Measurements from ENCODE around the gene KIFC3.
"Not testable (repeated sequence)": the region's sequence is repeated elsewhere in the genome, so short reads cannot be mapped to it uniquely, and the experiment has no call there.

KIFC3 gene

GRCh38 chr16:57747091-57747490 is 55.2 kb downstream of the KIFC3 start:
- H3K4me3 ChIP-seq (ENCODE audit: control insufficient read depth, low read depth, low read length) = no peak overlapping the region
- no peak for TF ChIP-seq CTCF (conservative IDR thresholded peaks at IDR 0.05; ENCODE audit: control insufficient read depth, insufficient read depth, low read depth, low read length)
- no peak for DNase-seq (ENCODE audit: low read depth)

DNA sequence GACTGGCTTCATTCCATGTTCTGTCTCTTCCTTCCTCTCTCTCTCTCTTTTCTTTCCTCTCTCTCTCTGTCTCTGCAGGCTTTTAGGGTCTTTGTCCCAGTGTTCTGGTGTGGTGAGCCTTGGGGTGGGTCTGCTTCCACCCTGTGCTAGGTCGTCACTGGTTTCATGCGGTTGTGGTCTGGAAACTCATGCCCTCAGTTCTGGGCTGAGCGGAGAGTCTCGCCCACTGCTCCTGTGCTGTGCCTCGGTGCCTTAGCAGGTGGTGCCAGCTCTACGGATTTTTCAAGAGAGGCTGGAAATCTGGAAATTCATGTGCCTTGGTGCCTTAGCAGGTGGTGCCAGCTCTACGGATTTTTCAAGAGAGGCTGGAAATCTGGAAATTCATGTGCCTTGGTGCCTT is 56.0 kb downstream of the KIFC3 start:
- not testable (repeated sequence) for H3K4me3 ChIP-seq (ENCODE audit: control insufficient read depth, low read depth, low read length); DNase-seq (ENCODE audit: low read depth)

GRCh38 chr16:57745768-57746167 is 56.5 kb downstream of the KIFC3 start:
- TF ChIP-seq CTCF (conservative IDR thresholded peaks at IDR 0.05; ENCODE audit: control insufficient read depth, insufficient read depth, low read depth, low read length) = no peak

DNA sequence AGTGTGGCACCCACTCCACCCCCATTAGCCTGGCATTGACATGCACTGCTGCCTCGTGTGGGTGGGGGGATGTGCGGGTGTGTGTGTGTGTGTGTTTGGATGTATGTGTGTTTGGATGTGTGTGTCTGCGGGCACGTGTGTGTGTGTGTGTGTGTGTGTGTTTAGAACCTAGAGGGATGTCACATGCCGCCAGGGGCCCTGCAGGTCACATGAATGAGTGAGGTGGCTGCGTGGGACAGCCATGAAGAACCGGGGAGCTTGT is 57.7 kb downstream of the KIFC3 start:
- no peak for DNase-seq (ENCODE audit: low read depth)
- no peak for TF ChIP-seq CTCF (conservative IDR thresholded peaks at IDR 0.05; ENCODE audit: control insufficient read depth, insufficient read depth, low read depth, low read length)
- no peak overlapping the region for H3K4me3 ChIP-seq (ENCODE audit: control insufficient read depth, low read depth, low read length)

More at GRCh38 chr16:57745768-57746167, 56.5 kb downstream of the KIFC3 start:
- no peak for DNase-seq (ENCODE audit: low read depth)
- no peak overlapping the region for H3K4me3 ChIP-seq (ENCODE audit: control insufficient read depth, low read depth, low read length)

DNA sequence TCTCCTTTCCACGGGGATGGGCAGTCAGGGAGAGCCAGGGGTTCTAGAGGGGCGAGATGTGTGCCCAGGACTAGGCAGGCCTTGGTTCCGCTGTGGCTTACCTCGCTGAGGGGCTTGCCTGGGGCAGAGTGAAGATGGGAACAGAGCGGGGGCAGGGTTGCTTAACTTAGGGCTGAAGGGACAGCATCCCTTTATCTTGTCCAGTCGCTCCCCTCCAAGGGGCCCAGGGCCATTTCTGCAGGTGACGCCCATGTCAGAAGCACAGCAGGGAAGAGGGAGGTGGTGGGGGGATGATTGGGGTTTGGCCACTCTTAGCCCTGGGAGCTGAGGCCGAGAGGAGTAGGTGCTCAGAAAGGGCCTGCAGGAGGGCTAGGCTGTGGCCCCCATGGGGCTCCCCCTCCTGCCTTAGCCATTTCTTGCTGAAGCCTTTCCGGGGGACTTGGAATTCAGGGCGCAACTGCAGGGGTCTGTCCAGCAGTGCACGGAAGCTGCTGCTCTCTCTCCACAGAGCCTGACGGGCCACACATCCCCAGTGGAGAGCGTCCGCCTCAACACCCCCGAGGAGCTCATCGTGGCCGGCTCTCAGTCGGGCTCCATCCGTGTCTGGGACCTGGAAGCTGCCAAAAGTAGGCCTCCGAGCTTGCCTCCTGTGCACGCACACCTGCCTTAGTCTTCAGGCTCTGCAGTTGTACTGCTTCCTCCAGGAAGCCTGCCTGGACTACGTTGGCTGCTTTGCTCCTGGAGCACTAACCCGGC is 58.2 kb downstream of the KIFC3 start:
- no peak for TF ChIP-seq CTCF (conservative IDR thresholded peaks at IDR 0.05; ENCODE audit: control insufficient read depth, insufficient read depth, low read depth, low read length)
- no peak overlapping the region for H3K4me3 ChIP-seq (ENCODE audit: control insufficient read depth, low read depth, low read length)
- DNase-seq (ENCODE audit: low read depth) = no peak

GRCh38 chr16:57743458-57743857 is 58.8 kb downstream of the KIFC3 start:
- no peak overlapping the region for H3K4me3 ChIP-seq (ENCODE audit: control insufficient read depth, low read depth, low read length)
- DNase-seq (ENCODE audit: low read depth) = no peak
- no peak for TF ChIP-seq CTCF (conservative IDR thresholded peaks at IDR 0.05; ENCODE audit: control insufficient read depth, insufficient read depth, low read depth, low read length)

DNA sequence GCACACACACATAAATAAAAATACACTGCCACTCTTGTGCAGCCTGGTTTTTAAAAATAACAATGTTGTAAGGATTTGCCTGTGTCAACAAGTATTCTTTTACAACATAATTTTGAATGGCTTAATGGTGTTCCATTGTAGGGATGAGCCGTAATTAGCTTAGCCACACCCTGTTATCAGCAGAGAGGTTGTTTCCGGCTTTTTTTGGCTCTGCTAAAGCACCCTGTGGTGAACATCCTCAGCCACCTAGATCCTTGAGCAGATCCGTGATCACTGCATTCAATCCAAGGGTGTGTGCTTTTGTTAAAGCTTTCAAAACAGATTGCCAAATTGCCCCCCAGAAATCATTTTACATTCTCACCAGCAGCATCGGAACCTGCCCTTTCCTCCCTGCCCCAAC is 59.7 kb downstream of the KIFC3 start:
- no peak for TF ChIP-seq CTCF (conservative IDR thresholded peaks at IDR 0.05; ENCODE audit: control insufficient read depth, insufficient read depth, low read depth, low read length)
- DNase-seq (ENCODE audit: low read depth) = no peak
- no peak overlapping the region for H3K4me3 ChIP-seq (ENCODE audit: control insufficient read depth, low read depth, low read length)

Data from fibroblast of mammary gland (primary cell).